Measurements from ENCODE around the gene OXCT2. TPM values are rescaled to one million over a fixed set of nuclear protein-coding genes. Genes with fewer than 3 reads are reported as not detected.

The OXCT2 gene
- total and polyA plus RNA-seq, 2 of the 13 experiments (the other 11 are each of a cell fraction or from before 2014, with no cell fraction given) = 0.21 to 0.33 TPM

DNA sequence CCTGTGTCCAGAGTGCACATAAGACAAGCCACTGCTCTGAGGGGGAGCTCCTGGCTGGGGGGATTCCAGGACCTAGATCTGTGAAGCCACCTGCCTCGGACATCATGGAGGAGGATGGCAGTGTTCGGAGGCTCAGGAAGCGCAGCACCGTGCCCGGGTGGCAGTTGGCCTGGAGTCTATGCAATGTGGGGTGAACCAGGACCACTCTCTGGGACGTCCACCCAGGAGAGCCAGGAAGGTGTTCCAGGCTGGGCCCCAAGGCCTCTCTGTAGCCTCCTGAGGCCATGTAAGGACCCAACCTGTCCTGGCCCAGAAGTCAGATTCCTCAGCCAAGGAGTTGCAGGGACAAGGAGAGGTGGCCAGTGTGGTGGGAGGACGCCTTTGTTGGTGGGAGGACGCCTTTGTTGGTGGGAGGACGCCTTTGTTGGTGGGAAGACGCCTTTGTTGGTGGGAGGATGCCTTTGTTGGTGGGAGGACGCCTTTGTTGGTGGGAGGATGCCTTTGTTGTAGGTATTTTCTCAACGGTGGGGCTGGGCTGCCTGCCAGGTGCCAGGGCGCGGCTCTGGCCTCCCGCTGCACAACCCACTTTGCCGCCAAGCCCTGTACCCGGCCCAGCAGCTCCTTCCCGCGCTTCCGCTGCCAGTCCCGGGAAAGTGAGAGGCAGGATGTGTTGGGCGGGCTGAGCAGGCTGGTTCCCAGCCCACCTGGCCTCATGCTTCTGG lies 48.1 kb upstream of the OXCT2 start:
- no peak overlapping the region for H3K4me2 ChIP-seq (ENCODE audit: low read depth, low read length)
- DNase-seq (ENCODE audit: low spot score) = no peak
- intact Hi-C loops (cut with micrococcal nuclease; ENCODE audit: unreplicated experiment) (loop anchor here (10.0 kb wide), 1 partner anchor 216 kb away; no protein-coding TSS in a partner anchor), in situ Hi-C loops (cut with HindIII; ENCODE audit: extremely low pct_ligation_motif_present, low pct_unique_long_range_greater_than_20kb) (loop anchor here (5.0 kb wide), 2 partner anchors 83 to 153 kb away; partner anchors contain the start of gene MYCL)
- H3K79me2 ChIP-seq (ENCODE audit: insufficient read depth, low read length) = no peaks in the 10 kb centered on the region
- no peaks in the 10 kb centered on the region for H4K20me1 ChIP-seq (ENCODE audit: insufficient read depth, low read length)
- no peak overlapping the region for H2AFZ ChIP-seq (ENCODE audit: low read length)
- CTCF ChIA-PET (ENCODE audit: low intra/inter-chr PET ratio, low total read pairs) = no interaction called here
- no peak overlapping the region for H3K4me3 ChIP-seq (replicated peaks in 1 of 3; ENCODE audit: insufficient read depth in 1 of 3, low read depth in 2 of 3, low read length in 3 of 3)
- H3K9me3 ChIP-seq (ENCODE audit: low read length) = no peaks in the 10 kb centered on the region
- no peaks in the 10 kb centered on the region for H3K36me3 ChIP-seq (replicated peaks in 1 of 2; ENCODE audit: control insufficient read depth in 1 of 2, insufficient read depth in 2 of 2, low read length in 2 of 2)
- 7% methylated on average over 3 of the region's 22 CpGs for WGBS (ENCODE audit: low lambda C conversion rate)
- FAIRE-seq = no peak
- POLR2A ChIA-PET = no interaction called here
- H3K9ac ChIP-seq (ENCODE audit: insufficient read depth, low read depth, low read length) = no peak overlapping the region
- no peak for ATAC-seq
- peaks cover 10% of the 10 kb centered on the region; the same call in 1 of the 2 replicates for H3K4me1 ChIP-seq (ENCODE audit: insufficient read depth, low read length)
- H3K27ac ChIP-seq (ENCODE audit: extremely low read length, insufficient read depth, low read length) = no peak overlapping the region
- TF ChIP-seq ZNF563 (CRISPR knock-in tag; IDR thresholded peaks at IDR 0.05) = no peak
- TF ChIP-seq ZNF331 (CRISPR knock-in tag; IDR thresholded peaks at IDR 0.05) = no peak
- TF ChIP-seq GATA4 (IDR thresholded peaks at IDR 0.05; ENCODE audit: borderline replicate concordance, low read depth) = no peak
- no peak for TF ChIP-seq MATR3 (CRISPR knock-in tag; IDR thresholded peaks at IDR 0.05)
- TF ChIP-seq FOXK2 (IDR thresholded peaks at IDR 0.05) = no peak
- no peak for TF ChIP-seq AGO1 (IDR thresholded peaks at IDR 0.05; ENCODE audit: low read depth, low read length, poor library complexity, severe bottlenecking)
- no peak for TF ChIP-seq ZNF556 (CRISPR knock-in tag; IDR thresholded peaks at IDR 0.05; ENCODE audit: borderline replicate concordance)
- no peak for TF ChIP-seq MAFF (IDR thresholded peaks at IDR 0.05; ENCODE audit: low read depth, low read length)
- no peak for TF ChIP-seq HOXA7 (CRISPR knock-in tag; IDR thresholded peaks at IDR 0.05)
- TF ChIP-seq, protein P1, sequence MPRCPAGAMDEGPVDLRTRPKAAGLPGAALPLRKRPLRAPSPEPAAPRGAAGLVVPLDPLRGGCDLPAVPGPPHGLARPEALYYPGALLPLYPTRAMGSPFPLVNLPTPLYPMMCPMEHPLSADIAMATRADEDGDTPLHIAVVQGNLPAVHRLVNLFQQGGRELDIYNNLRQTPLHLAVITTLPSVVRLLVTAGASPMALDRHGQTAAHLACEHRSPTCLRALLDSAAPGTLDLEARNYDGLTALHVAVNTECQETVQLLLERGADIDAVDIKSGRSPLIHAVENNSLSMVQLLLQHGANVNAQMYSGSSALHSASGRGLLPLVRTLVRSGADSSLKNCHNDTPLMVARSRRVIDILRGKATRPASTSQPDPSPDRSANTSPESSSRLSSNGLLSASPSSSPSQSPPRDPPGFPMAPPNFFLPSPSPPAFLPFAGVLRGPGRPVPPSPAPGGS (CRISPR knock-in tag; IDR thresholded peaks at IDR 0.05) = no peak
- TF ChIP-seq FOXA1 (IDR thresholded peaks at IDR 0.05) = no peak
- no peak for TF ChIP-seq FOXA1 (CRISPR knock-in tag; IDR thresholded peaks at IDR 0.05)
- no peak for TF ChIP-seq ZKSCAN8 (CRISPR knock-in tag; IDR thresholded peaks at IDR 0.05; ENCODE audit: borderline replicate concordance)
- TF ChIP-seq ZBTB1 (CRISPR knock-in tag; IDR thresholded peaks at IDR 0.05; ENCODE audit: borderline replicate concordance) = no peak
- TF ChIP-seq ZNF547 (CRISPR knock-in tag; IDR thresholded peaks at IDR 0.05) = no peak
- TF ChIP-seq, protein P2, sequence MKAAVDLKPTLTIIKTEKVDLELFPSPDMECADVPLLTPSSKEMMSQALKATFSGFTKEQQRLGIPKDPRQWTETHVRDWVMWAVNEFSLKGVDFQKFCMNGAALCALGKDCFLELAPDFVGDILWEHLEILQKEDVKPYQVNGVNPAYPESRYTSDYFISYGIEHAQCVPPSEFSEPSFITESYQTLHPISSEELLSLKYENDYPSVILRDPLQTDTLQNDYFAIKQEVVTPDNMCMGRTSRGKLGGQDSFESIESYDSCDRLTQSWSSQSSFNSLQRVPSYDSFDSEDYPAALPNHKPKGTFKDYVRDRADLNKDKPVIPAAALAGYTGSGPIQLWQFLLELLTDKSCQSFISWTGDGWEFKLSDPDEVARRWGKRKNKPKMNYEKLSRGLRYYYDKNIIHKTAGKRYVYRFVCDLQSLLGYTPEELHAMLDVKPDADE (CRISPR knock-in tag; IDR thresholded peaks at IDR 0.05) = no peak
- no peak for TF ChIP-seq MTA1 (CRISPR knock-in tag; IDR thresholded peaks at IDR 0.05; ENCODE audit: borderline replicate concordance)
- TF ChIP-seq, protein P3, sequence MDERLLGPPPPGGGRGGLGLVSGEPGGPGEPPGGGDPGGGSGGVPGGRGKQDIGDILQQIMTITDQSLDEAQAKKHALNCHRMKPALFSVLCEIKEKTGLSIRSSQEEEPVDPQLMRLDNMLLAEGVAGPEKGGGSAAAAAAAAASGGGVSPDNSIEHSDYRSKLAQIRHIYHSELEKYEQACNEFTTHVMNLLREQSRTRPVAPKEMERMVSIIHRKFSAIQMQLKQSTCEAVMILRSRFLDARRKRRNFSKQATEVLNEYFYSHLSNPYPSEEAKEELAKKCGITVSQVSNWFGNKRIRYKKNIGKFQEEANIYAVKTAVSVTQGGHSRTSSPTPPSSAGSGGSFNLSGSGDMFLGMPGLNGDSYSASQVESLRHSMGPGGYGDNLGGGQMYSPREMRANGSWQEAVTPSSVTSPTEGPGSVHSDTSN (CRISPR knock-in tag; IDR thresholded peaks at IDR 0.05) = no peak
- TF ChIP-seq CEBPB (IDR thresholded peaks at IDR 0.05; ENCODE audit: borderline replicate concordance, low read depth, low read length) = no peak
- TF ChIP-seq ZNF431 (CRISPR knock-in tag; IDR thresholded peaks at IDR 0.05; ENCODE audit: borderline replicate concordance, low read depth) = no peak
- BruUV-seq (replicated peaks) = no TSS peak
- peaks cover 1 to 9% of the 10 kb centered on the region in 2 experiments; a peak in 1 of 5 replicates for H3K27me3 ChIP-seq (ENCODE audit: control insufficient read depth in 1 of 2, insufficient read depth in 2 of 2, low read length in 2 of 2)
